ENCODE data around the gene CARD6. TPM values are rescaled to one million over a fixed set of nuclear protein-coding genes. Genes with fewer than 3 reads are reported as not detected.

The CARD6 gene
- total and polyA plus RNA-seq, 2 of the 13 experiments (the other 11 are each of a cell fraction or from before 2014, with no cell fraction given), result 0.33 to 1.4 TPM

- TF ChIP-seq BORCS8-MEF2B (CRISPR knock-in tag; IDR thresholded peaks at IDR 0.05) (no peak), HNRNPL (IDR thresholded peaks at IDR 0.05; ENCODE audit: low read depth, low read length) (0 out of 2 replicates have a peak, but pooled peaks have one; percentile 34), TARDBP (CRISPR knock-in tag; IDR thresholded peaks at IDR 0.05) (0 out of 2 replicates have a peak, but pooled peaks have one; percentile 10)
Observed at GRCh38 chr5:40831346-40832210, 9.6 kb upstream of the CARD6 start (continued).

DNA sequence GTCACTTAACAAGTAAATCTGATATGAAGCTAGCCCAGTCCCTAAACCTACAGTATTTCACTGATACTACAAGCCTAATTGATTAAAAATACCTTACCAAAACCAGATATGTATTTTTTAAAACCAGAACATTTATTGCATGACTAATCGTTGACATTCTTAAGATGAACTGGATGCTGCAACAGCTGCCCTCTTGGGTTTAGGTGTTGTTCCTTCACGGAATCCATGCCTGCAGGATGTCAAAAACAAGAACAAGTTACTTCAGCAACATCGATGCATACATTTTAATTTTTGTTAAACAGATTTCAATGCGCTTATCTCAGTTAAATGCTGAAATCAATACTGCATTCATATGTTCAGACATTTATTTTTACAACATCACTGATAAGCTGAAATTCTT lies 8.8 kb upstream of the CARD6 start:
- FAIRE-seq, result no peak

More for the DNA sequence above, 8.8 kb upstream of the CARD6 start:
- in situ Hi-C loops (cut with HindIII; ENCODE audit: extremely low pct_ligation_motif_present, low pct_unique_long_range_greater_than_20kb) (loop anchor here (5.0 kb wide), 1 partner anchor 75 kb away; the partner anchor contains the start of gene TTC33), intact Hi-C loops (cut with micrococcal nuclease; ENCODE audit: unreplicated experiment) (no loop called here)
- WGBS (ENCODE audit: low lambda C conversion rate), result 84% methylated on average over 4 of the region's 4 CpGs
- Histone ChIP-seq H3K27ac (ENCODE audit: extremely low read length, insufficient read depth, low read length) (peak overlapping the region; percentile 21), H3K9me3 (ENCODE audit: low read length) (no peaks in the 10 kb centered on the region), H3K9ac (ENCODE audit: insufficient read depth, low read depth, low read length) (no peak overlapping the region), H3K79me2 (ENCODE audit: insufficient read depth, low read length) (peaks cover 27% of the 10 kb centered on the region), H3K4me3 (replicated peaks in 1 of 3; ENCODE audit: insufficient read depth in 1 of 3, low read depth in 2 of 3, low read length in 3 of 3) (peak overlapping the region in 1 of 3 experiments; percentile 82; a peak in 1 of 6 replicates), H3K4me1 (ENCODE audit: insufficient read depth, low read length) (peaks cover 50% of the 10 kb centered on the region), H2AFZ (ENCODE audit: low read length) (no peak overlapping the region), H4K20me1 (ENCODE audit: insufficient read depth, low read length) (peaks cover 50% of the 10 kb centered on the region), H3K4me2 (ENCODE audit: low read depth, low read length) (peak overlapping the region; percentile 92), H3K36me3 (replicated peaks in 1 of 2; ENCODE audit: control insufficient read depth in 1 of 2, insufficient read depth in 2 of 2, low read length in 2 of 2) (peaks cover 15 to 67% of the 10 kb centered on the region in 2 experiments), H3K27me3 (ENCODE audit: control insufficient read depth in 1 of 2, insufficient read depth in 2 of 2, low read length in 2 of 2) (no peaks in the 10 kb centered on the region; a peak in 1 of 5 replicates)
- ChIA-PET POLR2A (interaction anchor here (1.2 to 2.5 kb wide), 4 partner anchors 8 to 48 kb away, joined by 3 to 6 read pairs (median 4); no protein-coding TSS in a partner anchor), CTCF (ENCODE audit: low intra/inter-chr PET ratio, low total read pairs) (no interaction called here)
- no TSS peak for BruUV-seq (replicated peaks)
- ATAC-seq, result no peak
- no peak for TF ChIP-seq CREB1 (IDR thresholded peaks at IDR 0.05)
- 0 out of 2 replicates have a peak, but pooled peaks have one; percentile 30 for TF ChIP-seq CREB1 (CRISPR knock-in tag; IDR thresholded peaks at IDR 0.05)
- no peak for TF ChIP-seq ZNF510 (CRISPR knock-in tag; IDR thresholded peaks at IDR 0.05; ENCODE audit: low read depth)
- no peak for TF ChIP-seq ZNF225 (CRISPR knock-in tag; IDR thresholded peaks at IDR 0.05)
- no peak for DNase-seq (ENCODE audit: low spot score)
